ENCODE results near the gene GPR34. TPM values are rescaled to one million over a fixed set of nuclear protein-coding genes. Genes with fewer than 3 reads are reported as not detected.

GPR34 gene
- 0.05 TPM in 2 of 5 replicates, not detected in the others for total RNA-seq (2022; extraction: Qiagen RNA extraction)

DNA sequence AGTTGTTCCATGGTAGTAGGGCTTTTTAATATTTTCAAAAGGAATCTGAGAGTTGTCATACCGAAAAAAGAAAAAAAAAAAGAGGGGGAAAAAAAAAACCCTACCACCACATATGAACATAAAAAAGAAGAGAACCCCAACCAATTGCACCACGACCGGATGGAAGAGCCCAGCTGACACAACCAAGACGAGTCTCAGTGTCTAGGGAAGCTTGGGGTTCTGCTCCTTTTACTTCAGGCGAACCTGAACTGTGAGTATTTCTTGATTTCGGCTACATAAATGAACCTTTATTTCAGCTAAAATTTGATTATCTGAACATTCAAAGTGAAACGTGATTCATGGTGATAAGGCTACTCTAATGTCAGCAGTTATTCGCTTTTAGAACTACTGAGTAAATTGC is at the start of gene GPR34:
TSS of gene GPR34 (plus strand) at position 139 of the 400 bp plus-strand sequence. CDS start 6,661 bp downstream, outside the sequence.

GRCh38 chrX:41723826-41724225 is 35.1 kb downstream of the GPR34 start, which contains the start of gene GPR82:
Gene GPR82 (plus strand): TSS chrX:41724181. CDS start chrX:41727027, 2,846 bp downstream.

Other genes starting within 250 kb of the GPR34 start
- gene NYX, start 241.6 kb upstream of the GPR34 start, total RNA-seq (2022; extraction: Qiagen RNA extraction) = not detected in 5 replicates
- gene GPR82, start 35.2 kb downstream of the GPR34 start, total RNA-seq (2022; extraction: Qiagen RNA extraction) = not detected in 5 replicates
- gene CASK, start 234.6 kb downstream of the GPR34 start, total RNA-seq (2022; extraction: Qiagen RNA extraction) = 17.6 to 24.9 TPM (median 19.6 TPM) in 5 replicates